ENCODE data around the gene MTA3.
"Not testable (repeated sequence)": the region's sequence is repeated elsewhere in the genome, so short reads cannot be mapped to it uniquely, and the experiment has no call there.

Gene MTA3

DNA sequence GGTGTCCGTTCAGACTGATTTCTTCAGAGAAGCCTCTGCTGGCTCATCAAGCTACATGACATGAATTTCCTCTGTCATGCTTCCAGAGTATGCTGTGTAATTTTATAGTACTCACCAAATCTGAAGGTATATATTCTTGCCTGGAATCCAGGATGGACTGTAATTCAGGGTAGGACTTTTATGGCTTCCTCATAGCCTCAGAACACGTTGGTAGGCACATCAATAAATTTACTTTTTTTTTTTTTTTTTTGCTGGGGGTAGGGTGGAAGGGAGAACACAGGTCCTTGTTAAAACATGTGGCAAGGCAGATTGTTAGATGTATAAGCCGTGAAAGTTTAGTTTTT, 34.4 kb downstream of the MTA3 start:
- Histone ChIP-seq H4K20me1 (ENCODE audit: control insufficient read depth, insufficient read depth, low read depth, low read length) (0 out of 2 replicates have a peak, but pooled peaks cover 3% of the 10 kb centered on the region), H3K4me2 (ENCODE audit: low read length) (no peak overlapping the region), H3K9me3 (ENCODE audit: control insufficient read depth, insufficient read depth, low read length) (no peaks in the 10 kb centered on the region), H3K4me1 (ENCODE audit: control insufficient read depth, low read length) (peaks cover 22% of the 10 kb centered on the region), H3F3A (ENCODE audit: control insufficient read depth, insufficient read depth) (0 out of 2 replicates have a peak, but pooled peaks cover 4% of the 10 kb centered on the region), H3K4me3 (ENCODE audit: low read length) (no peak overlapping the region), H3K79me2 (ENCODE audit: control insufficient read depth, low read length) (peaks cover 58% of the 10 kb centered on the region), H3K27me3 (ENCODE audit: control insufficient read depth, low read length) (no peaks in the 10 kb centered on the region), H3K27ac (ENCODE audit: low read depth, low read length) (no peak overlapping the region), H3K36me3 (ENCODE audit: control insufficient read depth, low read length) (peaks cover 17% of the 10 kb centered on the region), H3K9me2 (replicated peaks; ENCODE audit: control insufficient read depth, low read length) (no peaks in the 10 kb centered on the region)
- TF ChIP-seq EZH2phosphoT487 (IDR thresholded peaks at IDR 0.05; ENCODE audit: borderline replicate concordance, low read length) = no peak
- no peak for TF ChIP-seq CTCF (IDR thresholded peaks at IDR 0.05; ENCODE audit: low read depth, low read length, poor library complexity, severe bottlenecking)

DNA sequence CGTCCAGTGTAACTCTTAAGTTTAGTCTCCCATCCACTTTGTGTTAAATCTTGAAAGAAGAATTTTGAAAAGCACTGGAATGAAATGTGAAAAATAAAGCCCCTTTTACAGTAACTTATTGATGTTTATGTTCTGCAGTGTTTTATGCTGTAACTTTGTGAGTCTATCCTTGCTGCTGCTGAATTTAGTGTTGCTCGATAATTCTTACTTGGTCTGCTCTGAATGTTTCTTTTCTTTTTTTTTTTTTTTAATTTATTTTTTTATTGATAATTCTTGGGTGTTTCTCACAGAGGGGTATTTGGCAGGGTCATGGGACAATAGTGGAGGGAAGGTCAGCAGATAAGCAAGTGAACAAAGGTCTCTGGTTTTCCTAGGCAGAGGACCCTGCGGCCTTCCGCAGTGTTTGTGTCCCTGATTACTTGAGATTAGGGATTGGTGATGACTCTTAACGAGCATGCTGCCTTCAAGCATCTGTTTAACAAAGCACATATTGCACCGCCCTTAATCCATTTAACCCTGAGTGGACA, 36.0 kb downstream of the MTA3 start:
- H3K9me3 ChIP-seq (ENCODE audit: control insufficient read depth, insufficient read depth, low read length); H4K20me1 ChIP-seq (ENCODE audit: control insufficient read depth, insufficient read depth, low read depth, low read length); H3F3A ChIP-seq (ENCODE audit: control insufficient read depth, insufficient read depth); H3K27me3 ChIP-seq (ENCODE audit: control insufficient read depth, low read length); H3K4me2 ChIP-seq (ENCODE audit: low read length); H3K27ac ChIP-seq (ENCODE audit: low read depth, low read length); H3K9me2 ChIP-seq (replicated peaks; ENCODE audit: control insufficient read depth, low read length); H3K4me3 ChIP-seq (ENCODE audit: low read length); H3K4me1 ChIP-seq (ENCODE audit: control insufficient read depth, low read length): not testable (repeated sequence)
- Histone ChIP-seq H3K79me2 (ENCODE audit: control insufficient read depth, low read length) (peaks cover 45% of the 10 kb centered on the region), H3K36me3 (ENCODE audit: control insufficient read depth, low read length) (peaks cover 19% of the 10 kb centered on the region)

DNA sequence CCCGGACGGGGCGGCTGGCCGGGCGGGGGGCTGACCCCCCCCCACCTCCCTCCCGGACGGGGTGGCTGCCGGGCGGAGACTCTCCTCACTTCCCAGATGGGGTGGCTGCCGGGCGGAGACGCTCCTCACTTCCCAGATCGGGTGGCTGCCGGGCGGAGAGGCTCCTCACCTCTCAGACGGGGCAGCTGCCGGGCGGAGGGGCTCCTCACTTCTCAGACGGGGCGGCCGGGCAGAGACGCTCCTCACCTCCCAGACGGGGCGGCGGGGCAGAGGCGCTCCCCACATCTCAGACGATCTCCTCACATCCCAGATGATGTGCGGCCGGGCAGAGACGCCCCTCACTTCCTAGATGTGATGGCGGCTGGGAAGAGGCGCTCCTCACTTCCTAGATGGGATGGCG, 37.7 kb downstream of the MTA3 start:
- Histone ChIP-seq H3K79me2 (ENCODE audit: control insufficient read depth, low read length) (peaks cover 30% of the 10 kb centered on the region), H3K36me3 (ENCODE audit: control insufficient read depth, low read length) (peaks cover 28% of the 10 kb centered on the region)
- H4K20me1 ChIP-seq (ENCODE audit: control insufficient read depth, insufficient read depth, low read depth, low read length); H3K4me3 ChIP-seq (ENCODE audit: low read length); H3K9me2 ChIP-seq (replicated peaks; ENCODE audit: control insufficient read depth, low read length); H3K9me3 ChIP-seq (ENCODE audit: control insufficient read depth, insufficient read depth, low read length); H3F3A ChIP-seq (ENCODE audit: control insufficient read depth, insufficient read depth); H3K4me1 ChIP-seq (ENCODE audit: control insufficient read depth, low read length); H3K4me2 ChIP-seq (ENCODE audit: low read length); H3K27ac ChIP-seq (ENCODE audit: low read depth, low read length); H3K27me3 ChIP-seq (ENCODE audit: control insufficient read depth, low read length): not testable (repeated sequence)

- H3K36me3 ChIP-seq (ENCODE audit: control insufficient read depth, low read length) = peaks cover 22% of the 10 kb centered on the region
- H3K9me2 ChIP-seq (replicated peaks; ENCODE audit: control insufficient read depth, low read length) = no peaks in the 10 kb centered on the region
- H3K4me2 ChIP-seq (ENCODE audit: low read length) = no peak overlapping the region
- no peaks in the 10 kb centered on the region for H3K4me1 ChIP-seq (ENCODE audit: control insufficient read depth, low read length)
- H3K27me3 ChIP-seq (ENCODE audit: control insufficient read depth, low read length) = no peaks in the 10 kb centered on the region
- H4K20me1 ChIP-seq (ENCODE audit: control insufficient read depth, insufficient read depth, low read depth, low read length) = 0 out of 2 replicates have a peak, but pooled peaks cover 2% of the 10 kb centered on the region
- no peak overlapping the region for H3K27ac ChIP-seq (ENCODE audit: low read depth, low read length)
- H3K9me3 ChIP-seq (ENCODE audit: control insufficient read depth, insufficient read depth, low read length) = no peaks in the 10 kb centered on the region
- H3K79me2 ChIP-seq (ENCODE audit: control insufficient read depth, low read length) = peaks cover 20% of the 10 kb centered on the region
- H3F3A ChIP-seq (ENCODE audit: control insufficient read depth, insufficient read depth) = no peaks in the 10 kb centered on the region
- TF ChIP-seq CTCF (IDR thresholded peaks at IDR 0.05; ENCODE audit: low read depth, low read length, poor library complexity, severe bottlenecking) = no peak
- TF ChIP-seq EZH2phosphoT487 (IDR thresholded peaks at IDR 0.05; ENCODE audit: borderline replicate concordance, low read length) = no peak
- H3K4me3 ChIP-seq (ENCODE audit: low read length) = no peak overlapping the region
Measured at GRCh38 chr2:42607101-42607637, 38.7 kb downstream of the MTA3 start.

All from DOHH2 (cell line).